ENCODE data around the gene NCLN.
A peak's percentile ranks its signal among the peaks of the same experiment; 100 is the strongest.
"Not testable (repeated sequence)": the region's sequence is repeated elsewhere in the genome, so short reads cannot be mapped to it uniquely, and the experiment has no call there.

Gene NCLN

GRCh38 chr19:3154957-3155736, 30.6 kb upstream of the NCLN start:
- DNase-seq (ENCODE audit: low read depth in 2 of 2) = peak; percentile 95 to 96

DNA sequence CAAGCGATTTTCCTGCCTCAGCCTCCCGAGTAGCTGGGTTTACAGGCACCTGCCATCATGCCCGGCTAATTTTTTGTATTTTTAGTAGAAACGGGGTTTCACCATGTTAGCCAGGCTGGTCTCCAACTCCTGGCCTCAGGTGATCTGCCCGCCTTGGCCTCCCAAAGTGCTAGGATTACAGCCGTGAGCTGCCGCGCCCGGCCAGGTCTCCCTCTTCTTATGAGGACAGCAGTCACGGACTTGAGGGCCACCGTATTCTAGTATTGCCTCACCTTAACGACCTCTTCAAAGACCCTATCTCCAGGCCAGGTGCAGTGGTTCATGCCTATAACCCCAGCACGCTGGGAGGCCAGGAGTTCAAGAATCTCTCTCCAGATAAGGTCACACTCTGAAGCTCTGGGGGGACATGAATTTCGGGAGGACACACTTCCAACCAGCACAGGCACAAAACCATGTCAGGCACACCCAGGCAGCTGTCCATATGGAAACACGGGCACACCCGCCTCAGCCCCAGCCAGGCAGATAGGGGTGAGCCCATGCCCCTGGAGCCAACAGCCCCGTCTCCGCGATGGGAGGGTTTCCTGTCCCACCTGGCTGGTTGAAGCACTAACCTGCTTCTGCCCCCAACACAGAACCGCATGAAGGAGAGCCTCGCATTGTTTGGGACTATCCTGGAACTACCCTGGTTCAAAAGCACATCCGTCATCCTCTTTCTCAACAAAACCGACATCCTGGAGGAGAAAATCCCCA, 28.5 kb upstream of the NCLN start:
- no peak for DNase-seq (ENCODE audit: low read depth in 2 of 2)

GRCh38 chr19:3159565-3159964, 26.2 kb upstream of the NCLN start:
- no peak for DNase-seq (ENCODE audit: low read depth in 2 of 2)

DNA sequence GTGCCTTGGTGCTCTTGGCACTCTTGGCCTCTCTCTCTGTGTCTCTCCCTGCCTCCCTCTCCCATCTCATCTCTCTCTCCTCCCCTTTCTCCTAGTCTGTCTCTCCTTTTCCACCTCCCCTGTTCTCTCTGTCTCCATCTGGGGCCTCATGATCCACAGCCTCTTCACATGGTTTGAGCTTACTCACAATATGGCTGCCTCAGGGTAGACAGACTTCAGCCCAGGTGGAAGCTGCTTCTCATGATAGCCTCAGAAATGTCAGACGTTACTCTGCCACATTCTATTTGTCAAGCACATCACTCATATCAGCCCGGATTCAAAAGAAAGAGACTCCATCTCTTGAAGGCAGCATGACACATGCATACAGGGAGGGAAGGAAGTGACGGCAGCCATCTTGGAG, 25.5 kb upstream of the NCLN start:
- DNase-seq (ENCODE audit: low read depth in 2 of 2) = no peak

- no peak for DNase-seq (ENCODE audit: low read depth in 2 of 2)
Measured at GRCh38 chr19:3161453-3161852, 24.3 kb upstream of the NCLN start.

DNA sequence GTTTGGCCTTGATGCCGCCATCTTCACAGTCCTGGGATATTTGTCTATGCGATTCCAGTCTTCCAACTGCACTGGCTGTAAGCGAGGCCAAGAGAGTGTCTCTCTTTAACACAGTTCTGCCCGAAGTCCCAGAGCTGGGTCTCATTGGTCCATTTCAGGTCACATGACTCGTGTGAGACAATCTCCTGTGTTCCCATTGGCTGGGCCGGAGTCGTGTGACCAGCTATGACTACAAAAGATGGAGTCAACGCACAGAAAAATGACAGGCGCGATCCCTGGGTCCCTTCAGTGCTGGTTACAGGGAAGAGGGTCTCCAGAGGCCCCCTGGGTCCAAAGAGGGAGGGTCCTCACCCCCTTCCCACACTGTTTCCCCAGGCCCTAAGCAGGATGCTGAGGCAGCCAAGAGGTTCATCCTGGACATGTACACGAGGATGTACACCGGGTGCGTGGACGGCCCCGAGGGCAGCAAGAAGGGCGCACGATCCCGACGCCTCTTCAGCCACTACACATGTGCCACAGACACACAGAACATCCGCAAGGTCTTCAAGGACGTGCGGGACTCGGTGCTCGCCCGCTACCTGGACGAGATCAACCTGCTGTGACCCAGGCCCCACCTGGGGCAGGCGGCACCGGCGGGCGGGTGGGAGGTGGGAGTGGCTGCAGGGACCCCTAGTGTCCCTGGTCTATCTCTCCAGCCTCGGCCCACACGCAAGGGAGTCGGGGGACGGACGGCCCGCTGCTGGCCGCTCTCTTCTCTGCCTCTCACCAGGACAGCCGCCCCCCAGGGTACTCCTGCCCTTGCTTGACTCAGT, 23.1 kb upstream of the NCLN start:
- DNase-seq (ENCODE audit: low read depth in 2 of 2) = no peak

DNA sequence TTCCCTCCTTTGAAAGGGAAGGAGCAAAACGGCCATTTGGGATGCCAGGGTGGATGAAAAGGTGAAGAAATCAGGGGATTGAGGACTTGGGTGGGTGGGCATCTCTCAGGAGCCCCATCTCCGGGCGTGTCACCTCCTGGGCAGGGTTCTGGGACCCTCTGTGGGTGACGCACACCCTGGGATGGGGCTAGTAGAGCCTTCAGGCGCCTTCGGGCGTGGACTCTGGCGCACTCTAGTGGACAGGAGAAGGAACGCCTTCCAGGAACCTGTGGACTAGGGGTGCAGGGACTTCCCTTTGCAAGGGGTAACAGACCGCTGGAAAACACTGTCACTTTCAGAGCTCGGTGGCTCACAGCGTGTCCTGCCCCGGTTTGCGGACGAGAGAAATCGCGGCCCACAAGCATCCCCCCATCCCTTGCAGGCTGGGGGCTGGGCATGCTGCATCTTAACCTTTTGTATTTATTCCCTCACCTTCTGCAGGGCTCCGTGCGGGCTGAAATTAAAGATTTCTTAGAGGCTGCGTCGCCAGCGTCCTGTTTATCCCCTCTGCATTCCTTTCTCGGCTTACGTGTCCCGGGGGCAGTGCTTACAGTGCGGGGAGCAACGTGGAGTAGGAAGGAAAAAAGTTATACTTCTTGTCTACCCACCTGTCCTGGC, 22.4 kb upstream of the NCLN start:
- peak in 1 of 2 experiments; percentile 14 for DNase-seq (ENCODE audit: low read depth in 2 of 2)

GRCh38 chr19:3163943-3164342, 21.8 kb upstream of the NCLN start:
- DNase-seq (ENCODE audit: low read depth in 2 of 2) = no peak

GRCh38 chr19:3167533-3168272, 18.0 kb upstream of the NCLN start:
- no peak for DNase-seq (ENCODE audit: low read depth in 2 of 2)

DNA sequence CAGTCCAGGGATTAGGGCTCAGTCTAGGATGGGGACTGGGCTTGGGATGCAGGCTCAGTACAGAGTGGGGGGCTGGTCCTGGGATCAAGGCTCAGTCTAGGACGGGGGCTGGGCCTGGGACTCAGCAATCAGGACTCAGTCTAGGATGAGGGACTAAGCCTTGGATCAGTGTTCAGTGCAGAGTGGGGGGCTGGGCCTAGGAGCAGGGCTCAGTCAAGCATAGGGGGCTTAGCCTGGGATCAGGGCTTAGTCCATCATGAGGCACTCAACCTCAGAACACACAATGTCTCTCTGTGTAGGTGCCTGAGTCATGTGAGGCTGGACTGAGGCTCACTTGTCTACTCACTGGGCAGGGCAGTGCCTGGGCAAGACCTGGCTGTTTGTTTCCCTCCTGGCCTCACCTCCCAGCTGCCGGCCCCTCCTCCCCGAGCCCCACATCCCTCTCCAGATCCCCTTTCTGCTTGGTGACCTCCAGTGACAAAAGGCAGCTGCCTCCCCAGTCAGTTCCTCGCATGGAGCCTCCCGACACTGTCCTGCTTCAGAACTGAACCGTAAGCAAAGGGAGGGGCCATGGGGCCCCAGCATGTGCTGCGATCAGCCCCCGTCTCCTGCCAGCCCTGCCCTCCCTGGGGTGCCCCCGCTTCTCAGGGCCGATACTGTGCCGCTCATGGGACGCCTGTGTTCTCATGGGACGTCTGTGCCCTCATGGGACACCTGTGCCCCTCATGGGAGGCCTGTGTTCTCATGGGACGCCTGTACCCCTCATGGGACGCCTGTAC, 13.6 kb upstream of the NCLN start:
- DNase-seq (ENCODE audit: low read depth in 2 of 2) = no peak

GRCh38 chr19:3172673-3173000, 13.1 kb upstream of the NCLN start:
- DNase-seq (ENCODE audit: low read depth in 2 of 2) = not testable (repeated sequence)

GRCh38 chr19:3175781-3176714, 9.7 kb upstream of the NCLN start:
- peak in 1 of 2 experiments; percentile 17 for DNase-seq (ENCODE audit: low read depth in 2 of 2)

GRCh38 chr19:3176715-3177501, 8.8 kb upstream of the NCLN start:
- DNase-seq (ENCODE audit: low read depth in 2 of 2) = no peak

DNA sequence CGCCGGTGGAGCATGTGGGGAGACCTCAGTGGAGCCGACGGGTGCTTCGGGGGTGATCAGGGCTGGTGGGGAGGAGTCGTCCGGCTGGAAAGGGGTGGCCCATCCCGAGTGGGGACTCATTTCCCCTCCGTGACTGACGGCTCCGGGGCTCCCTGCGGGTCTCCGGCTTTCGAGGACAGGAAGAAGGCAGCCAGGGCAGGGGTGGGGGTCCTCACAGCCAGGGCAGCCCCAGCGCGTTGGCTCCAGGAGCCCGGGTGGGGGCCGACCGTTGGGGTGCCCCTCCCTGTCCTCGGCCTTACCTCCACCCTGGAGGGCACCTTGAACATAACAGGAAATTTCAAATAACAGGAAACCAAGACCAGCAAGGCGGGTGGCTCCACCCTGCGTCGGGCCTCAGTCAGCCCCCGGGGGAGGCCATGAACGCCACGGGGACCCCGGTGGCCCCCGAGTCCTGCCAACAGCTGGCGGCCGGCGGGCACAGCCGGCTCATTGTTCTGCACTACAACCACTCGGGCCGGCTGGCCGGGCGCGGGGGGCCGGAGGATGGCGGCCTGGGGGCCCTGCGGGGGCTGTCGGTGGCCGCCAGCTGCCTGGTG, 7.3 kb upstream of the NCLN start, which contains the start of gene S1PR4:
S1PR4 (plus strand) TSS at position 393 of the 596 bp plus-strand sequence; CDS start at position 417, 24 bp downstream.
- DNase-seq (ENCODE audit: low read depth in 2 of 2) = no peak

DNA sequence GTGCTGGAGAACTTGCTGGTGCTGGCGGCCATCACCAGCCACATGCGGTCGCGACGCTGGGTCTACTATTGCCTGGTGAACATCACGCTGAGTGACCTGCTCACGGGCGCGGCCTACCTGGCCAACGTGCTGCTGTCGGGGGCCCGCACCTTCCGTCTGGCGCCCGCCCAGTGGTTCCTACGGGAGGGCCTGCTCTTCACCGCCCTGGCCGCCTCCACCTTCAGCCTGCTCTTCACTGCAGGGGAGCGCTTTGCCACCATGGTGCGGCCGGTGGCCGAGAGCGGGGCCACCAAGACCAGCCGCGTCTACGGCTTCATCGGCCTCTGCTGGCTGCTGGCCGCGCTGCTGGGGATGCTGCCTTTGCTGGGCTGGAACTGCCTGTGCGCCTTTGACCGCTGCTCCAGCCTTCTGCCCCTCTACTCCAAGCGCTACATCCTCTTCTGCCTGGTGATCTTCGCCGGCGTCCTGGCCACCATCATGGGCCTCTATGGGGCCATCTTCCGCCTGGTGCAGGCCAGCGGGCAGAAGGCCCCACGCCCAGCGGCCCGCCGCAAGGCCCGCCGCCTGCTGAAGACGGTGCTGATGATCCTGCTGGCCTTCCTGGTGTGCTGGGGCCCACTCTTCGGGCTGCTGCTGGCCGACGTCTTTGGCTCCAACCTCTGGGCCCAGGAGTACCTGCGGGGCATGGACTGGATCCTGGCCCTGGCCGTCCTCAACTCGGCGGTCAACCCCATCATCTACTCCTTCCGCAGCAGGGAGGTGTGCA, 6.6 kb upstream of the NCLN start:
- no peak for DNase-seq (ENCODE audit: low read depth in 2 of 2)

GRCh38 chr19:3179739-3180293, 5.9 kb upstream of the NCLN start:
- DNase-seq (ENCODE audit: low read depth in 2 of 2) = no peak

All from fibroblast of skin of left biceps (primary cell).